ENCODE data around the gene RGS11.
"Not testable (repeated sequence)": the region's sequence is repeated elsewhere in the genome, so short reads cannot be mapped to it uniquely, and the experiment has no call there.

RGS11 gene

DNA sequence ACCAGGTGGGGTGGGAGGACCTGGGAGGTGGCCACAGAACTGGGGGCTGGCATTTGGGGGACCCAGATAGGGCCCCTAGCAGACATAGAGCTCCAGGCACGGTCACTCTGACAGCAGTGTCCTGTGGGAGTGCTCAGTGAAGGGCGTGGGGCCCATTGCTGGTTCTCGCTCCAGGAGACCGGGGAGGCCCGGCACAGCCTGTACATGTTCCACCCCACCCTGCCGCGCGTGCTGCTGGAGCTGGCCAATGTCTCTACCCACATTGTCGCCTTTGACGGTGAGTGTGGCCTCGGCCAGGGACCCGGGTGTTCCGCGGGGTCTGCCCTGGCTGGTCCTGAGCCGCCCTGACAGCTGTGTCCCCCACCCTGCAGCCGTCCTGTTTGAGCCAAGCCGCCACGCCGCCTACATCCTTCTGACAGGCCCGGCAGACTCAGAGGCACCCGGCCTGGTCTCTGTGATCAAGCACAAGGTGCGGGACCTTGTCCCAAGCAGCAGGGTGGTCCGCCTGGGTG lies 11.2 kb downstream of the RGS11 start:
- DNase-seq (ENCODE audit: low read depth in 2 of 2, low spot score in 1 of 2) = no peak

DNA sequence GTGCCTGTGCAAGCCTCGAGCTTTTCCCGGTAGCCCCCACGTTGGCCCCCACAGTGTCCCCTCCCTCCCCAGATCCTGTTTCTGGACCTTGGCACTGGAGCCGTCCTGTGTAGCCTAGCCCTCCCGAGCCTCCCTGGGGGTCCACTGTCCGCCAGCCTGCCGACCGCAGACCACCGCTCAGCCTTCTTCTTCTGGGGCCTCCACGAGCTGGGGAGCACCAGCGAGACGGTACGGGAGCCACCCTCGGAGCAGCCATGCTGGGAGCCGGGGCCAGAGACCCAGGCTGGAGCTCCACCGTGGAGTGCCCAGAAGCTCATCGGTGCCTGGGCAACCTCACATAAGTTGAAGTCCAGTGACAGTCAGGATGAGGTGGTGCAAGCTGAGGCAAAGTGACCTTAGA lies 11.8 kb downstream of the RGS11 start:
- no peak for DNase-seq (ENCODE audit: low read depth in 2 of 2, low spot score in 1 of 2)

GRCh38 chr16:263182-263774 lies 12.5 kb downstream of the RGS11 start:
- no peak for DNase-seq (ENCODE audit: low read depth in 2 of 2, low spot score in 1 of 2)

GRCh38 chr16:262121-262745 lies 13.5 kb downstream of the RGS11 start:
- DNase-seq (ENCODE audit: low read depth in 2 of 2, low spot score in 1 of 2) = no peak

DNA sequence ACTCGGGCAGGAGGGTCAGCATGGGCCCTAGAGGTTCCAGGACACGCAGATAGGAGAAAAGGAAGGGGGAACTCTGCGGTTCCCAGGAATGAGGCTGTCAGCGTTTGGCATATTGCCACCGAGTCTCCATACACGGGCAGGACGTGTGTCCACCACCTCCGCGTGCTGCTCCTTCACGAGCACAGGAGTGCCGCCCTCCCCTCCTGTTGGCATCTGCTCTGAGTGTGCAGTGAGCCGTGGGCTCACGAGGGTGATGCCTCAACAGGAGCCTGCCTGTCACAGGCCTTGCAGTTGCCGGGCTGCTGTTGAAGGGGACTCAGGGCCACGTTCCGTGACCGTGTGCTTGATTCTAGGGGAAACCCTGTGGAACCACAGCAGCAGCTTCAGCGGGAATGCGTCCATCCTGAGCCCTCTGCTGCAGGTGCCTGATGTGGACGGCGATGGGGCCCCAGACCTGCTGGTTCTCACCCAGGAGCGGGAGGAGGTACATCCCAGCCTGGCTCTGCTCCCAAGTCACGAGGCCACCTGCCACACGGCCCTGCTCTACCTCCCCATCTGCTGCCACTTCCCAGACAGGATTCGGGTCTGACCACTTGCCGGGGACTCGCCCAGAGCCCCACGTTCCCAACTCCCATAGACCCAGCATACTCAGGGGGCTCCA lies 14.6 kb downstream of the RGS11 start:
- no peak for DNase-seq (ENCODE audit: low read depth in 2 of 2, low spot score in 1 of 2)

DNA sequence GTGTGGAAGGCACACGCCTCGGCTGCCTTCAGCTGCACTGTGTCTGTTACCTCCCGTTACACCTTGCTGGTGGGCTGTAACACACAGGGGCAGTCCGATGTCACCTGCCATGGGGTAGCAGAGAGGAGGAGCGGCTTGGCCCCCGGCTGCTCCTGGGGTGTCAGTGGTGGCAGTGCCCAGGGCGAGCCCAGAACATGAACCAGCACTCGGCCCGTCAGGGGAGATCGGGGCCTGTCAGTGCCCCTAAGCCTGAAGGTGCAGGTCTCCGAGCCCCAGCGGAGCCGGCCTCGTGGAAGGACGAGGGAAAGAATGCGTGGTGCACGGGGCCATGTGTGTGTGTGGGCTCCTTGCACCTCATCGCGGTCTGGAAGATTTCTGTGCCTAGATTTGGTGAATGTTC lies 15.4 kb downstream of the RGS11 start:
- DNase-seq (ENCODE audit: low read depth in 2 of 2, low spot score in 1 of 2) = no peak

- DNase-seq (ENCODE audit: low read depth in 2 of 2, low spot score in 1 of 2) = no peak
Measured at GRCh38 chr16:259814-260253, 15.9 kb downstream of the RGS11 start.

- DNase-seq (ENCODE audit: low read depth in 2 of 2, low spot score in 1 of 2) = no peak
Measured at GRCh38 chr16:259226-259625, 16.5 kb downstream of the RGS11 start.

GRCh38 chr16:258091-258490 lies 17.7 kb downstream of the RGS11 start:
- DNase-seq (ENCODE audit: low read depth in 2 of 2, low spot score in 1 of 2) = not testable (repeated sequence)

DNA sequence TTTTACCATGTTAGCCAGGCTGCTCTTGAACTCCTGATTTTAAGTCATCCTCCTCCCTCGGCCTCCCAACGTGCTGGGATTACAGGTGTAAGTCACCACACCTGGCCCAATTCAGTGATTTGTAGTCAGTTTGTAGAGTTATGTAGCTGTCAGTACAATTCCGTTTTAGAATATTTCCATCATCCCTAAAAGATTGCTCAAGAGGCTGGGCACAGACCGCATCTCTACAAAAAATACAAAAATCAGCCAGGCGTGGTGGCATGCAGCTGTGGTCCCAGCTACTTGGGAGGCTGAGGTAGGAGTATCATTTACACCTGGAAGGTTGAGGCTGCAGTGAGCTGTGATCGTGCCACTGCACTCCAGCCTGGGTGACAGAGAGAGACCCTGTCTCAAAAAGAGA lies 20.6 kb downstream of the RGS11 start:
- no peak for DNase-seq (ENCODE audit: low read depth in 2 of 2, low spot score in 1 of 2)

- no peak for DNase-seq (ENCODE audit: low read depth in 2 of 2, low spot score in 1 of 2)
Measured at GRCh38 chr16:254461-254860, 21.3 kb downstream of the RGS11 start.

DNA sequence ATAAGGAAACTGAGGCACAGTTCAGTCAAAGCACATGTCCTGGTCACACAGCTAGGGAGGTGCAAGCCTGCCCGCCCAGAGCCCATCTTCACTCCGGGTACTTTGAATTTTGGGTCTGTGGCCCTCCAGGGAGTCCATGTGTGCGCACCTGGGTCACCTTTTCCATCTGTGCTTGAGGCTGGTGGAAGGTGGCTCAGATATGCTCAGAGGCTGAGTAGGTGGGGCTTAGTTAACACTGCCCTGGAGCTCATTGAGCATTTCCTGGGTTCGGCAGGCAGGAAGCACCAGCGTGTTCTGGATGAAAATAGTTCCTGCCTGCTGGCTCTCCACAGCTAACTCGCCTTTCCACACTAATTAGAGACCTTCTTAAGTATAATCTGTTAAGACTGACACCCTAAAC lies 21.9 kb downstream of the RGS11 start:
- no peak for DNase-seq (ENCODE audit: low read depth in 2 of 2, low spot score in 1 of 2)

DNA sequence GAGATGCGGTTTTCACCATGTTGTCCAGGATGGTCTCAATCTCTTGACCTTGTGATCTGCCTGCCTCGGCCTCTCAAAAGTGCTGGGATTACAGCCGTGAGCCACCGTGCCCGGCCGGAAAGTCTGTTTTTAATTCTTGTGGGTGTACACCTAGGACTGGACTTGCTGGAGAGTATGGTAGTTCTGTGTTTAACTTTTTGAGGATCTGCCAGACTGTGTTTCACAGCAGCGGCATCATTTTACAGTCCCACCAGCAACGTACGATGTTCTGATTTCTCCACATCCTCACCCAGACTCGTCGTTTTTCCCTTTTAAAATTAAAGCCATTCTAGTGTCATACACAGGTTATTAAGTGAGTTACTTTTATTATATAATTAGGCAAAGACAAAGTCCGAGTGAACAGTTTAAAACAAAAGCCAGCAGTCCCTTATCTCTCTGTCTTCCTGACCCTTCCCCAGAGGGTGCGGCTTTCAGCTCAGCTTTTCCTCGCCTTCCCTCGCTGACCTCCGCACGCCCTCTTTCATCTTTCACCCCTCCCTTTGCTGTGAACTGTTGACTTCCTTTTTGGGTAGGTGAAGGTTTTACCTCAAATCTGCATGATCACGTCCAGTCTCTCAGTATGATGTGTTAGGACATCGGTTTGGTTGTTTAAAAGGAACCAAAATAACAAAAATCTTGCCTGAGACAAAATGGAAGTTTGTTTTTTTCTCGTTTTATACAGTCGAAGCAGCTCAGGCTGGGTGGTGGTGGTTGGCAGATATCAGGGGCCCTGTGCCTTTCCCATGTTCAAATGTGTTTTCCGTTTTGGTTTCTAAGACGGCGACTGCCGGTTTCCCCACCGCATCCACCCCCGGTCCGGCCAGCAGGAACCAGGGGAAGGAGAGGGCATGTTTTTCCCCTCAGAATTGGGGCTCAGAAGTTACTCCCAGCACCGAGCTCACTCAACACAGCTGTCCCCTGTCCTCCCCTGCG lies 23.1 kb downstream of the RGS11 start:
- no peak for DNase-seq (ENCODE audit: low read depth in 2 of 2, low spot score in 1 of 2)

- DNase-seq (ENCODE audit: low read depth in 2 of 2, low spot score in 1 of 2) = no peak
Measured at GRCh38 chr16:249431-249830, 26.3 kb downstream of the RGS11 start.

GRCh38 chr16:247027-247426 lies 28.7 kb downstream of the RGS11 start:
- no peak for DNase-seq (ENCODE audit: low read depth in 2 of 2, low spot score in 1 of 2)

GRCh38 chr16:245105-245504 lies 30.6 kb downstream of the RGS11 start:
- no peak for DNase-seq (ENCODE audit: low read depth in 2 of 2, low spot score in 1 of 2)

- DNase-seq (ENCODE audit: low read depth in 2 of 2, low spot score in 1 of 2) = no peak
Measured at GRCh38 chr16:243348-243747, 32.4 kb downstream of the RGS11 start.

DNA sequence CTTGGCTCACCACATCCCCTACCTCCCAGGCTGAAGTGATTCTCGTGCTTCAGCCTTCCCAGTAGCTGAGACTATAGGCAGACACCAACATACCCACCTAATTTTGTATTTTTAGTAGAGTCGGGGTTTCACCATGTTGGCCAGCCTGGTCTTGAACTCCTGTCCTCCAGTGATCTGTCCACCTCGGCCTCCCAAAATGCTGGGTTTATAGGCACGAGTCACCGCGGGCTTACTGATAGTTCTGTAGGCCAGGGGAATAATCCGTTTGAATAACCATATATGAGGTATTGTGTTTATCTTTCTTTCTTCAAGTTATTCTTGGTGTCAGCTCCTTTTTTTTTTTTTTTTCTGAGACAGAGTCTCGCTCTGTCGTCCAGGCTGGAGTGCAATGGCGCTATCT lies 33.5 kb downstream of the RGS11 start:
- DNase-seq (ENCODE audit: low read depth in 2 of 2, low spot score in 1 of 2) = no peak

DNA sequence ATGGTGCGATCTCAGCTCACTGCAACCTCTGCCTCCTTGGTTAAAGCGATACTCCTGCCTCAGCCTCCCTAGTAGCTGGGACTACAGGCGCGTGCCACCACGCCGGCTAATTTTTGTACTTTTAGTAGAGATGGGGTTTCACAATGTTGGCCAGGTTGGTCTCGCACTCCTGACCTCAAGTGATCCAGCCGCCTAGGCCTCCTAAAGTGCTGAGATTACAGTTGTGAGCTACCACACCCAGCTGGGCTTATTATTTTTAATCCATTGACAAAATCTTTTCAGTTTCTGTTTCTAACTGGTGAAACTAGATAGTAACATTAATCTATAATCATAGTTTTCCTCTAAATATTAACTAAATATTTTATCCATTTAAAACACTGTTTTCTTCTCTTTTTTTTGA lies 35.2 kb downstream of the RGS11 start:
- DNase-seq (ENCODE audit: low read depth in 2 of 2, low spot score in 1 of 2) = no peak

DNA sequence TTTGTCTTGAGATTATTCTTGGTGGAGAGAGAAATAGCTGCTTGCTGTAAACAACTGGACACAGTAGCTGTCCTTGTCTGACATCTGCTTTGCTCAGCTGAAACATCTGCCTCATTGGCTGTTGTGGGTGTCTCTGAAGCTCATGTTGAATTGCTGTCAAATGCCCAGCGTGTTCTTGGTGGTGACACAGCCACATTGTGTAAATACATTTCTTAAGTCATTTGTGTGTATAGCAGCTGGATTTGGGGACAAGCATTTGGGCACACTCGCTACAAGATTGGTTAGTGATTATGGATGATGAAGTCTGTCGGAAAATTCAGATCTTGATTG lies 35.8 kb downstream of the RGS11 start:
- no peak for DNase-seq (ENCODE audit: low read depth in 2 of 2, low spot score in 1 of 2)

GRCh38 chr16:234468-235305 lies 41.1 kb downstream of the RGS11 start, which contains the start of gene FAM234A:
Gene FAM234A (plus strand): TSS chr16:234821. CDS start chr16:254414, 19,593 bp downstream.
- peak; percentile 87 to 89 for DNase-seq (ENCODE audit: low read depth in 2 of 2, low spot score in 1 of 2)

Measured in stimulated activated CD8-positive, alpha-beta memory T cell treated with anti-CD3 and anti-CD28 coated beads, Interleukin-4, amount 100 ng/mL, for 1 hour (primary cell).